Measurements from ENCODE around the gene RAE1. TPM values are rescaled to one million over a fixed set of nuclear protein-coding genes. Genes with fewer than 3 reads are reported as not detected.
A peak's percentile ranks its signal among the peaks of the same experiment; 100 is the strongest.

RAE1 gene
- total RNA-seq, 1 experiment from 2014 or later: 53.1 TPM

GRCh38 chr20:57410398-57410920 is 59.4 kb downstream of the RAE1 start:
- no peak overlapping the region for H3K27ac ChIP-seq (ENCODE audit: insufficient read length, low read depth, low read length)

More at GRCh38 chr20:57410398-57410920, 59.4 kb downstream of the RAE1 start:
- H3K23me2 ChIP-seq (ENCODE audit: insufficient read length, low read depth, low read length, poor library complexity, severe bottlenecking): no peaks in the 10 kb centered on the region
- H2BK5ac ChIP-seq (ENCODE audit: insufficient read length, low read length): no peak overlapping the region
- no peaks in the 10 kb centered on the region for H3K9me3 Mint-ChIP-seq
- no peak overlapping the region for H4K8ac ChIP-seq (replicated peaks; ENCODE audit: insufficient read length, low read depth, low read length)
- no peak overlapping the region for H3K9ac ChIP-seq (ENCODE audit: extremely low read depth, insufficient read length, low read length)
- no peak overlapping the region for H3K14ac ChIP-seq (ENCODE audit: insufficient read depth, low read length)
- no peak overlapping the region for H2AK5ac ChIP-seq (ENCODE audit: insufficient read length, low read length)
- H3T11ph ChIP-seq (ENCODE audit: low read length): no peak overlapping the region
- H3K56ac ChIP-seq (ENCODE audit: insufficient read length, low read depth, low read length): no peak overlapping the region
- H2AFZ ChIP-seq (ENCODE audit: low read length): no peak overlapping the region
- no peak for DNase-seq
- H3K36me3 Mint-ChIP-seq (ENCODE audit: insufficient read depth in 1 of 3, low read depth in 3 of 3): peaks cover 9 to 25% (median 23%) of the 10 kb centered on the region in 3 experiments
- H2BK20ac ChIP-seq (ENCODE audit: low read depth, low read length, poor library complexity, severe bottlenecking): no peak overlapping the region
- WGBS (ENCODE audit: extremely low coverage, insufficient read length, low lambda C conversion rate): no CpG with 5 or more reads among the region's 15 CpGs
- no peak overlapping the region for H3K4me2 ChIP-seq (ENCODE audit: insufficient read depth, insufficient read length, low read length)
- H2BK12ac ChIP-seq (ENCODE audit: insufficient read length, low read depth, low read length): no peak overlapping the region
- H4K5ac ChIP-seq (ENCODE audit: insufficient read length, low read depth, low read length): no peak overlapping the region
- H4K91ac ChIP-seq (ENCODE audit: insufficient read length, low read depth, low read length): no peak overlapping the region
- H3K23ac ChIP-seq (ENCODE audit: insufficient read length, low read depth, low read length): no peak overlapping the region
- no peaks in the 10 kb centered on the region for H3K79me2 ChIP-seq (ENCODE audit: insufficient read depth, low read length)
- no peak overlapping the region for H3K4me3 Mint-ChIP-seq
- H2BK120ac ChIP-seq (ENCODE audit: low read depth, low read length, poor library complexity, severe bottlenecking): no peak overlapping the region
- no peaks in the 10 kb centered on the region for H3K9me3 ChIP-seq (ENCODE audit: control insufficient read depth, low read depth, low read length)
- H3K27me3 Mint-ChIP-seq (ENCODE audit: low read depth): peaks cover 2% of the 10 kb centered on the region
- no peak overlapping the region for H2BK15ac ChIP-seq (ENCODE audit: low read depth, low read length)
- TF ChIP-seq CTCF (conservative IDR thresholded peaks at IDR 0.05): no peak
- no peaks in the 10 kb centered on the region for H3K27me3 ChIP-seq (ENCODE audit: insufficient read depth, low read length)
- no peaks in the 10 kb centered on the region for H4K20me1 ChIP-seq (ENCODE audit: control insufficient read depth, insufficient read depth, insufficient read length)
- no peak overlapping the region for H3K18ac ChIP-seq (ENCODE audit: insufficient read length, low read depth, low read length)
- H3K79me1 ChIP-seq (ENCODE audit: insufficient read depth, low read depth, low read length, poor library complexity, severe bottlenecking): no peaks in the 10 kb centered on the region
- no peaks in the 10 kb centered on the region for H3K4me1 ChIP-seq (ENCODE audit: insufficient read depth, low read length)
- peaks cover 3 to 8% of the 10 kb centered on the region in 2 experiments; a peak in 1 of 4 replicates for H3K4me1 Mint-ChIP-seq
- H3K27ac Mint-ChIP-seq: peak overlapping the region in 2 of 3 experiments; percentile 6 to 93; a peak in 2 of 7 replicates
- no peak overlapping the region for H3K4ac ChIP-seq (ENCODE audit: low read depth, low read length)
